Measurements from ENCODE around the gene OCEL1.
A peak's percentile ranks its signal among the peaks of the same experiment; 100 is the strongest.

OCEL1 gene

GRCh38 chr19:17242431-17243208 is 16.6 kb downstream of the OCEL1 start:
- peaks cover 0 to 12% of the 10 kb centered on the region in 2 donors for H3K36me3 ChIP-seq (ENCODE audit: control insufficient read depth in 2 of 2, insufficient read depth in 2 of 2, low read length in 2 of 2)
- no peaks in the 10 kb centered on the region for H3K9me3 ChIP-seq (ENCODE audit: control insufficient read depth in 2 of 2, low read length in 2 of 2)
- H3K9ac ChIP-seq (ENCODE audit: low read length in 2 of 2): no peak overlapping the region
- H3K4me3 ChIP-seq (ENCODE audit: low read length in 2 of 2): peak overlapping the region in 1 of 2 donors; percentile 88
- H3K4me1 ChIP-seq (ENCODE audit: control insufficient read depth, insufficient read depth, low read length): peaks cover 35% of the 10 kb centered on the region
- H3K27ac ChIP-seq (ENCODE audit: low read length): peak overlapping the region; percentile 71
- no peaks in the 10 kb centered on the region for H3K27me3 ChIP-seq (ENCODE audit: control insufficient read depth in 1 of 2, insufficient read depth in 2 of 2, low read length in 2 of 2)

GRCh38 chr19:17243211-17243829 is 17.3 kb downstream of the OCEL1 start:
- Histone ChIP-seq H3K36me3 (ENCODE audit: control insufficient read depth in 2 of 2, insufficient read depth in 2 of 2, low read length in 2 of 2) (peaks cover 0 to 8% of the 10 kb centered on the region in 2 donors), H3K9me3 (ENCODE audit: control insufficient read depth in 2 of 2, low read length in 2 of 2) (no peaks in the 10 kb centered on the region), H3K4me3 (ENCODE audit: low read length in 2 of 2) (peak overlapping the region; percentile 79 to 88), H3K27ac (ENCODE audit: low read length) (peak overlapping the region; percentile 71), H3K9ac (ENCODE audit: low read length in 2 of 2) (peak overlapping the region; percentile 71 to 78), H3K4me1 (ENCODE audit: control insufficient read depth, insufficient read depth, low read length) (peaks cover 35% of the 10 kb centered on the region), H3K27me3 (ENCODE audit: control insufficient read depth in 1 of 2, insufficient read depth in 2 of 2, low read length in 2 of 2) (no peaks in the 10 kb centered on the region)

DNA sequence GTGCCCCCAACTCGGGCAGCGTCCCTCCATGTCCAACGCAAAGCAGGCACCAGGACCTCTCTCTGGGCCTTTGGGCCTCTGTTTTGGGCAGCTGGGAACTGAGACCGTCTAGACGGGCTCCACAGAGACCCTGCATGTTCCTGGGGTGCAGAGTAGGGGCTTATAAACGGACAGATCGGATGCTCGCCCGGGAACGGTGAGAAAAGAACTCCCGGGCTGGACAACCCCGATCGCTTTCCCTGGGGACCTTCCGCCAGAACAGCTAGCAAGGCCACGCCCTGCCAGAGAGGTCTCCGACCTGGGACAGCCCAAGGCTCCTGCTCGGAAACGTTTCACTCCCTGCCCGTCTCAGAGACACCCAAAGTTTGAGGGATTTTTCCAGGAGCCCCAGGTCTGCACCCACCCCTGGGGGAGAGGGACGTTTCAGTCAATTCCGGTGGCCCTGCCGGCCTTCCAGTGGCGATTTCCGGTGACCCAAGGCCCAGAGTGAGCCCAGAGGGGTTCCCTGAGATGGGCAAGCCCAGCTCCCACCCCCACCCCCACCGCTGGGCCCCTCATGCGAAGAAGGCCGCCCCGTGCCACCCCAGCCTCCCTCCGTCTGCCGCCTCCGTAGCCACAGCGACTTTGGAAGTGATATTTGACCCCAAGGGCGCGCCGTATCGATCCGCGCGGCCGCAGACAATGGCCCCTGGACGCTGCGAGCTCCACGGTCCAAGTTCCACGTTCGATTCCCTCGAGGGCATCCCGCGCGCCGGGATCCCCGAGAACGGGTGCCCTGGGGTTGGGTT is 18.0 kb downstream of the OCEL1 start:
- Histone ChIP-seq H3K9ac (ENCODE audit: low read length in 2 of 2) (peak overlapping the region; percentile 74 to 78), H3K27ac (ENCODE audit: low read length) (peak overlapping the region; percentile 71), H3K4me3 (ENCODE audit: low read length in 2 of 2) (peak overlapping the region; percentile 79 to 88), H3K9me3 (ENCODE audit: control insufficient read depth in 2 of 2, low read length in 2 of 2) (no peaks in the 10 kb centered on the region), H3K36me3 (ENCODE audit: control insufficient read depth in 2 of 2, insufficient read depth in 2 of 2, low read length in 2 of 2) (peaks cover 0 to 8% of the 10 kb centered on the region in 2 donors), H3K27me3 (ENCODE audit: control insufficient read depth in 1 of 2, insufficient read depth in 2 of 2, low read length in 2 of 2) (no peaks in the 10 kb centered on the region), H3K4me1 (ENCODE audit: control insufficient read depth, insufficient read depth, low read length) (peaks cover 35% of the 10 kb centered on the region)

GRCh38 chr19:17244618-17245534 is 18.9 kb downstream of the OCEL1 start:
- H3K9ac ChIP-seq (ENCODE audit: low read length in 2 of 2): peak overlapping the region; percentile 74 to 78
- peaks cover 35% of the 10 kb centered on the region for H3K4me1 ChIP-seq (ENCODE audit: control insufficient read depth, insufficient read depth, low read length)
- peaks cover 0 to 8% of the 10 kb centered on the region in 2 donors for H3K36me3 ChIP-seq (ENCODE audit: control insufficient read depth in 2 of 2, insufficient read depth in 2 of 2, low read length in 2 of 2)
- H3K27ac ChIP-seq (ENCODE audit: low read length): peak overlapping the region; percentile 71
- H3K9me3 ChIP-seq (ENCODE audit: control insufficient read depth in 2 of 2, low read length in 2 of 2): no peaks in the 10 kb centered on the region
- H3K4me3 ChIP-seq (ENCODE audit: low read length in 2 of 2): peak overlapping the region; percentile 79 to 88
- H3K27me3 ChIP-seq (ENCODE audit: control insufficient read depth in 1 of 2, insufficient read depth in 2 of 2, low read length in 2 of 2): no peaks in the 10 kb centered on the region

GRCh38 chr19:17245535-17245984 is 19.5 kb downstream of the OCEL1 start, which contains the start of gene NR2F6:
TSS of gene NR2F6 (minus strand) at chr19:17245919. CDS start at chr19:17245220, 699 bp downstream.
- Histone ChIP-seq H3K9me3 (ENCODE audit: control insufficient read depth in 2 of 2, low read length in 2 of 2) (no peaks in the 10 kb centered on the region), H3K4me1 (ENCODE audit: control insufficient read depth, insufficient read depth, low read length) (peaks cover 35% of the 10 kb centered on the region), H3K4me3 (ENCODE audit: low read length in 2 of 2) (peak within 1 kb of the TSS; percentile 79 to 88), H3K9ac (ENCODE audit: low read length in 2 of 2) (peak within 1 kb of the TSS; percentile 74 to 78), H3K27ac (ENCODE audit: low read length) (peak within 1 kb of the TSS; percentile 71), H3K36me3 (ENCODE audit: control insufficient read depth in 2 of 2, insufficient read depth in 2 of 2, low read length in 2 of 2) (peaks cover 0 to 5% of the 10 kb centered on the region in 2 donors), H3K27me3 (ENCODE audit: control insufficient read depth in 1 of 2, insufficient read depth in 2 of 2, low read length in 2 of 2) (no peaks in the 10 kb centered on the region)

GRCh38 chr19:17246681-17247425 is 20.8 kb downstream of the OCEL1 start:
- Histone ChIP-seq H3K9ac (ENCODE audit: low read length in 2 of 2) (peak overlapping the region; percentile 55 to 60), H3K9me3 (ENCODE audit: control insufficient read depth in 2 of 2, low read length in 2 of 2) (no peaks in the 10 kb centered on the region), H3K4me1 (ENCODE audit: control insufficient read depth, insufficient read depth, low read length) (peaks cover 28% of the 10 kb centered on the region), H3K27ac (ENCODE audit: low read length) (peak overlapping the region; percentile 71), H3K27me3 (ENCODE audit: control insufficient read depth in 1 of 2, insufficient read depth in 2 of 2, low read length in 2 of 2) (no peaks in the 10 kb centered on the region), H3K4me3 (ENCODE audit: low read length in 2 of 2) (peak overlapping the region; percentile 63 to 72), H3K36me3 (ENCODE audit: control insufficient read depth in 2 of 2, insufficient read depth in 2 of 2, low read length in 2 of 2) (no peaks in the 10 kb centered on the region)

DNA sequence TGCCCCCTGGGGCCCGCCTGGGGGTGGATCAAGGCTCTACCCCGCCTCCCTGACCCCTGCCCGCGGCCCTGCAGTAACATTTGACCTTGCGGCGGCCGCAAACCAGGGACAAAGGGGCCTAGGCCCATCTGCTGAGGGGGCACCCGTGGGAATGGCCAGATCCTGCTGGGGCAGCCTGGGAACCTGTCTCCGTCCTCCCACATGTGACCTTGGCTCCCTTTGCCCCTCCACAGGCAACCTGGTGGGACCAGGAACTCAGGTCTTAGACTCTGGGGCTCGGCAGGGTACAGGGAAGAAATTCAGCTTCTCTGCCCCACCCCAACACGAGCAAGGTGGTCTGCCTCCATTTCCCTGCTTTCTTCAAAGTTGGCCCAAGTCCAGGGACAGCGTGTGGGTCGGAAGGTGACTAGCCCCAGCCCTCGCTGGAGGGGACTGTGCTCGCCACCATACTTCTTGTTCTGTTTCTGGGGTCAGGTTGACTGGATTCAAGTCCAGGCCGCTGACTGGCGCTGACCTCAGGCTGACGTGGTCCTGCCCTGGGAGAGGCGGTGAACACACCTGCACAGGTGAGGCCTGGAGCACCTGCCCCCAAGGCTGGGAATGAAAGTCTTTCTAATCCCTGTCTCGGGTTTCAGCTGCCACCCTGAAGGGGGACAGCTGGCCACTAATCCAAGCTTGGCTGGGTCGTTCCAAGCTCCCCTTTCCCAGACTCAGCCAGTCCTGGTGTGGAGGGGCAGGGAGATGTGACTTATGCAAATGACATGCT is 22.2 kb downstream of the OCEL1 start:
- no peak overlapping the region for H3K9ac ChIP-seq (ENCODE audit: low read length in 2 of 2)

GRCh38 chr19:17249887-17250548 is 24.0 kb downstream of the OCEL1 start:
- H3K4me3 ChIP-seq (ENCODE audit: low read length in 2 of 2): no peak overlapping the region
- no peak overlapping the region for H3K9ac ChIP-seq (ENCODE audit: low read length in 2 of 2)
- H3K4me1 ChIP-seq (ENCODE audit: control insufficient read depth, insufficient read depth, low read length): peaks cover 12% of the 10 kb centered on the region
- no peak overlapping the region for H3K27ac ChIP-seq (ENCODE audit: low read length)
- H3K9me3 ChIP-seq (ENCODE audit: control insufficient read depth in 2 of 2, low read length in 2 of 2): no peaks in the 10 kb centered on the region
- H3K36me3 ChIP-seq (ENCODE audit: control insufficient read depth in 2 of 2, insufficient read depth in 2 of 2, low read length in 2 of 2): no peaks in the 10 kb centered on the region
- H3K27me3 ChIP-seq (ENCODE audit: control insufficient read depth in 1 of 2, insufficient read depth in 2 of 2, low read length in 2 of 2): no peaks in the 10 kb centered on the region

More for the DNA sequence above, 22.2 kb downstream of the OCEL1 start:
- Histone ChIP-seq H3K4me1 (ENCODE audit: control insufficient read depth, insufficient read depth, low read length) (peaks cover 19% of the 10 kb centered on the region), H3K36me3 (ENCODE audit: control insufficient read depth in 2 of 2, insufficient read depth in 2 of 2, low read length in 2 of 2) (no peaks in the 10 kb centered on the region), H3K27me3 (ENCODE audit: control insufficient read depth in 1 of 2, insufficient read depth in 2 of 2, low read length in 2 of 2) (no peaks in the 10 kb centered on the region), H3K4me3 (ENCODE audit: low read length in 2 of 2) (no peak overlapping the region), H3K27ac (ENCODE audit: low read length) (no peak overlapping the region), H3K9me3 (ENCODE audit: control insufficient read depth in 2 of 2, low read length in 2 of 2) (no peaks in the 10 kb centered on the region)
